Measurements from ENCODE around the gene FIBCD1.

Gene FIBCD1

GRCh38 chr9:130899051-130899748 is 39.8 kb downstream of the FIBCD1 start:
- H3K36me3 ChIP-seq: peaks cover 0 to 2% (median 1%) of the 10 kb centered on the region in 3 donors
- no peak for DNase-seq
- no peak for TF ChIP-seq CTCF (IDR thresholded peaks at IDR 0.05)
- H3K9me3 ChIP-seq: no peaks in the 10 kb centered on the region
- no peak overlapping the region for H3K27ac ChIP-seq
- H3K4me1 ChIP-seq: peaks cover 0 to 22% (median 16%) of the 10 kb centered on the region in 4 donors
- H3K27me3 ChIP-seq: peaks cover 0 to 63% of the 10 kb centered on the region in 2 donors
- intact Hi-C loops (cut with DNase I; ENCODE audit: low total_unique reads): no loop called here
- no peak overlapping the region for H3K4me3 ChIP-seq

- Histone ChIP-seq H3K27ac (no peak overlapping the region), H3K27me3 (peaks cover 0 to 56% of the 10 kb centered on the region in 2 donors), H3K4me3 (no peak overlapping the region), H3K9me3 (no peaks in the 10 kb centered on the region), H3K36me3 (peaks cover 0 to 9% (median 8%) of the 10 kb centered on the region in 3 donors), H3K4me1 (peaks cover 0 to 22% (median 16%) of the 10 kb centered on the region in 4 donors)
- no peak for DNase-seq
- no peak for TF ChIP-seq CTCF (IDR thresholded peaks at IDR 0.05)
- intact Hi-C loops (cut with DNase I; ENCODE audit: low total_unique reads): no loop called here
Measured at GRCh38 chr9:130898552-130898852, 40.5 kb downstream of the FIBCD1 start.

GRCh38 chr9:130897848-130898551 is 41.0 kb downstream of the FIBCD1 start:
- Histone ChIP-seq H3K4me1 (peaks cover 0 to 22% (median 16%) of the 10 kb centered on the region in 4 donors), H3K27ac (no peak overlapping the region), H3K36me3 (peaks cover 4 to 14% (median 13%) of the 10 kb centered on the region in 3 donors), H3K4me3 (no peak overlapping the region), H3K27me3 (peaks cover 0 to 51% of the 10 kb centered on the region in 2 donors), H3K9me3 (no peaks in the 10 kb centered on the region)
- no peak for DNase-seq
- intact Hi-C loops (cut with DNase I; ENCODE audit: low total_unique reads): no loop called here
- TF ChIP-seq CTCF (IDR thresholded peaks at IDR 0.05): no peak

- no peak for TF ChIP-seq CTCF (IDR thresholded peaks at IDR 0.05)
- peaks cover 0 to 43% of the 10 kb centered on the region in 2 donors for H3K27me3 ChIP-seq
- DNase-seq: no peak
- no peak overlapping the region for H3K4me3 ChIP-seq
- no peak overlapping the region for H3K27ac ChIP-seq
- no peaks in the 10 kb centered on the region for H3K9me3 ChIP-seq
- H3K36me3 ChIP-seq: peaks cover 12 to 22% (median 21%) of the 10 kb centered on the region in 3 donors
- H3K4me1 ChIP-seq: peaks cover 0 to 22% (median 16%) of the 10 kb centered on the region in 4 donors
- intact Hi-C loops (cut with DNase I; ENCODE audit: low total_unique reads): no loop called here
Measured at GRCh38 chr9:130897105-130897751, 41.8 kb downstream of the FIBCD1 start.

GRCh38 chr9:130896233-130897014 is 42.6 kb downstream of the FIBCD1 start, which contains the start of gene QRFP:
Gene QRFP (minus strand): TSS chr9:130896812. CDS start chr9:130893838, 2,974 bp downstream.
- H3K9me3 ChIP-seq: no peaks in the 10 kb centered on the region
- no peak within 1 kb of the TSS for H3K4me3 ChIP-seq
- peaks cover 0 to 37% of the 10 kb centered on the region in 2 donors for H3K27me3 ChIP-seq
- no peak for DNase-seq
- intact Hi-C loops (cut with DNase I; ENCODE audit: low total_unique reads): no loop called here
- H3K36me3 ChIP-seq: peaks cover 15 to 30% (median 29%) of the 10 kb centered on the region in 3 donors
- TF ChIP-seq CTCF (IDR thresholded peaks at IDR 0.05): no peak
- H3K4me1 ChIP-seq: peaks cover 0 to 22% (median 16%) of the 10 kb centered on the region in 4 donors
- H3K27ac ChIP-seq: no peak within 1 kb of the TSS

Data from tibial artery (tissue), 4 donors.